ENCODE data around the gene TRABD2B.

Gene TRABD2B

DNA sequence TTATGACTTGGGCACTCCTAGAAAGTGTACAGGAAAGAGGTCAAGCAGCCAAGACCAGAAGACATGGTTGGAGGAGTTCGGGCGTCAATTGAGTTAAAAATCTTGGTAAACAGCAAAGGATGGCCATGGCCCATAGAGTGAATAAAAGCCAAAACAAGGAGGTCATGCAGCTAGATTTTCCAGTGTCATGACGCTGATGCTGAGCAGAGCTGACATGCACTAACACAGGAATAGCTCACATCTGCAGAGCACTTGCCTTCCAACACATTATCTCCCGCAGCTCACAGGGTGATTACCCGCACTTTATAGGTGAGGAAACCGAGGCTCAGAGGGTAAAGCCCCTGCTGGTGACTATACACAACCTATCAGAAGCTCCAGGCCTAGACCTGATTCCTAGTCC lies 49.7 kb downstream of the TRABD2B start:
- Mint-ChIP-seq H3K36me3 (ENCODE audit: low read depth) (no peaks in the 10 kb centered on the region), H3K4me3 (no peak overlapping the region), H3K9me3 (no peaks in the 10 kb centered on the region), H3K27me3 (peaks cover 3% of the 10 kb centered on the region), H3K4me1 (ENCODE audit: low read depth) (no peaks in the 10 kb centered on the region), H3K27ac (no peak overlapping the region)

DNA sequence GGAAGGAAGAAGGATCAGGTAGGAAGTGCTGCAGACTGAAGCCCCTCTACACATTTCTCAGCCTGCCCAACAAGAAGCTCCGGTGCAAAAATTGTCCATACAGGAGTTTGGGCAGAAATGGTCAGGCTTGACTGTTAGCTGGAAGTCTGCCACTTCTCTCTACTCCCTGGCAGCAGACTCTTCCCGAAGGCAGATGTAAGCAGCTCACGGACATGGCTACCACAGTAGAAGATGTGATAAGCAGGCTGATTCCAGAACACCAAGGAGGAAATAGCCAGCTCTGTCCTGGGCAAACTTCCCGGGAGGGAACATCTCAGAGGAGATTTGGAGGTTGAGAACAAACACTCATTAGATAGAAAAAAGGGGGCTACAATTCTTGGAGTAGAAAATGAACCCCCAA lies 52.6 kb downstream of the TRABD2B start:
- no peak overlapping the region for H3K27ac Mint-ChIP-seq
- no peaks in the 10 kb centered on the region for H3K36me3 Mint-ChIP-seq (ENCODE audit: low read depth)
- peaks cover 4% of the 10 kb centered on the region for H3K27me3 Mint-ChIP-seq

DNA sequence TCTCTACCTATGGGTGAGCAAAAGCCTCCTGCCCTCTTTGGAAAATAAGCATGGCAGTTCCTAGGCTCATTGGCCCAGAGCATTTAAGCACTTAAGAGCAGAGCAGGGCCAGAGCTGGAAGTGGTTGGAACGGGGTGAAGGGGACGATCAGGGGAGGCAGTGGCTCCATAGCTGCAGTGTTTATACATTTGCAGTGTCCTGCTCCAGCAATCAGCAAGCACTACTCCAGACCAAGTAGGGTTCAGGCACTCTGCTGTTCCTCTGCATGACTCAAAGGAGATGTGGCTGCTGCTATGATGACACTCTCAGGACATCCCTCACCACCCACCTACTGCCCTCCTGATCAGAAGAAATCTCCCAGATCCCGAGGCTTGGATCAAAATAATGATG lies 55.0 kb downstream of the TRABD2B start:
- peaks cover 10% of the 10 kb centered on the region for H3K27me3 Mint-ChIP-seq
- H3K27ac Mint-ChIP-seq, result no peak overlapping the region
- H3K4me3 Mint-ChIP-seq, result no peak overlapping the region
- no peaks in the 10 kb centered on the region for H3K9me3 Mint-ChIP-seq
- H3K36me3 Mint-ChIP-seq (ENCODE audit: low read depth), result no peaks in the 10 kb centered on the region
- no peaks in the 10 kb centered on the region for H3K4me1 Mint-ChIP-seq (ENCODE audit: low read depth)

More for the DNA sequence above, 52.6 kb downstream of the TRABD2B start:
- Mint-ChIP-seq H3K4me3 (no peak overlapping the region), H3K4me1 (ENCODE audit: low read depth) (no peaks in the 10 kb centered on the region), H3K9me3 (no peaks in the 10 kb centered on the region)

DNA sequence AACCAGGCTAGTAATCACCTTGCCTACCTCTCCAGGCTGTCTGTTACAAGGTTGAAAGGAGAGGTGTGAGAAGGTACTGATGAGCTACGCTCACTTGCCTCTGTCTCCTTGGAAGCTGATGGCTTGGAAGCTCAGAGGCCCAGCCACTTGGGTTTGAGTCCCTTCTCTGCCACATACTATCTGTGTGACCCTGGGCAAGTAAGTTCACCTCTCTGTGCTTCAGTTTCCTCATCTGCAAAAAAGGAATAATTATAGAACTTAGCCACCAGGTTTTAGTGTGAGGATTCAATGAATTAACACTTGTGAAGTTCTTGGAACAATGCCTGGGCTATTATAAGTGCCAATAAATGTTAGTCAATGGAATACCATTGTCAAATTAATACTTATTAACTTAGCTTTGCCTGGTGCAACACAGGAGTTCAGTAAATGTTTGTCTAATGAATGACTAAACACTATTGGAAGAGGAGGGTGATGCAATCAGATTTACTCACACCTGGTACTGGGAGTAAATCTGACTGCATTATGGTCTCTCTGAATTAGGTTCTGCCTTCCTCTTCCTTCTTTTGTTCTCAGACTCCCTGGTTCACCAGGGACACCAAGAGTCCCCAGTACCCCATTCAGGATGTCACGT lies 55.5 kb downstream of the TRABD2B start:
- Mint-ChIP-seq H3K36me3 (ENCODE audit: low read depth) (no peaks in the 10 kb centered on the region), H3K27me3 (peaks cover 10% of the 10 kb centered on the region), H3K4me1 (ENCODE audit: low read depth) (no peaks in the 10 kb centered on the region), H3K9me3 (no peaks in the 10 kb centered on the region), H3K4me3 (no peak overlapping the region), H3K27ac (no peak overlapping the region)

DNA sequence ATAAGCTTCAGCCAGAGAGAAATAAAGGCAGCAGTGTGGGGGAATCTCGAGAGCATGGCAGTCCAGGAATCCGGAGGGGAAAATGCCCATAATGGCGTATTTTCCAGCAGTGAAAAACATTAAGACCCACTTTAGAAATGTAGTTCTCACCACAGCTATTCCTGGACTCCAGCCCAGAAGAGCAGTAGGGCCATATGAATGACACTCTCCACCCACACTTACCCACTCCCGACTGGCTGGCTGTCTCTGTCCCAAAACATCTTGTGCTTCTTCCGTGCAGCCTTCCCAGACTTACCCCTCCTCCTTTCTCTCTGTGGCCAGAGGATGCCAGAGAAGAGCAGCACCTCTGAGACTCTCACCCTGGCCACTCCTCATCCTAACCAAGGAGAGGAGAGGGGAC lies 56.4 kb downstream of the TRABD2B start:
- Mint-ChIP-seq H3K27ac (no peak overlapping the region), H3K36me3 (ENCODE audit: low read depth) (no peaks in the 10 kb centered on the region), H3K27me3 (peaks cover 10% of the 10 kb centered on the region), H3K4me3 (no peak overlapping the region), H3K4me1 (ENCODE audit: low read depth) (no peaks in the 10 kb centered on the region), H3K9me3 (no peaks in the 10 kb centered on the region)

DNA sequence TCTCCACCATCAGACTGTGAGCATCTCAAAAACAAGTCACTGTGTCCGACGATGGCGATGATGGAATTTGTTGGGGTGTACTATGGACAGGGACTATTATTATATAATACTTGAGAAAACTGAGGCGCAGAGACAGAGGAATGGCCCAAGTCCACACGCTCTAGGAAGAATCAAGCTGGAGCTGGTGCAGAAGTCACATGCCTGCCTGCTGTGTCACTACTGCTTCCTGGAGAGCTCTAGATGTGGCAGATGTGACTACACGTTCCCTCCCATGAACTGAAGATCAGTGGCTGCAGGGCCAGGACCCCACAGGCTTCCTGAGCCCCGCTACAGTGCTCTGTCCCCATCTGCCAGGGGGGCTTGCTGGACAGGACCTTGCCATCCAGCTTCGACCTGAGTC lies 56.9 kb downstream of the TRABD2B start:
- Mint-ChIP-seq H3K4me1 (ENCODE audit: low read depth) (no peaks in the 10 kb centered on the region), H3K9me3 (no peaks in the 10 kb centered on the region), H3K27me3 (peaks cover 10% of the 10 kb centered on the region), H3K36me3 (ENCODE audit: low read depth) (no peaks in the 10 kb centered on the region), H3K27ac (no peak overlapping the region), H3K4me3 (no peak overlapping the region)

DNA sequence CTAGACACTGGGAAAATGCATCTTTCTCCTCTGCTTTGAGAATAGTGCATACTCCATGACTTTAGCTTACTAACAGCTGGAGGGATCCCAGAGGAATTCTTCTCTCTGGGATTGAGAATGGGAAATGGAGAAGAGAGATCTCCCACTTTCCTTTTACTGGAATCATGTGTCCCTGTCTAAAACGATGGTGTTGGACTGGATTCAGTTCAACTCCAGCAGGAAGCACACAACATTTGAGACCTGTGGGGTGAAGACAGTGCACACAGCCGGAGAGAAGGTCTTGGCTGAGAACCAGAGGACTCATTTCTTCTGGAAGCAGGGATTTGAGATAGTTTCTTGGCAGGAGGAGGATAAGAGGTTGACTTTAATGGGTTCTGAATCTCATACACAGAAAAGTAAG lies 58.7 kb downstream of the TRABD2B start:
- Mint-ChIP-seq H3K36me3 (ENCODE audit: low read depth) (no peaks in the 10 kb centered on the region), H3K4me1 (ENCODE audit: low read depth) (no peaks in the 10 kb centered on the region), H3K27me3 (peaks cover 10% of the 10 kb centered on the region), H3K9me3 (no peaks in the 10 kb centered on the region), H3K27ac (no peak overlapping the region), H3K4me3 (no peak overlapping the region)

DNA sequence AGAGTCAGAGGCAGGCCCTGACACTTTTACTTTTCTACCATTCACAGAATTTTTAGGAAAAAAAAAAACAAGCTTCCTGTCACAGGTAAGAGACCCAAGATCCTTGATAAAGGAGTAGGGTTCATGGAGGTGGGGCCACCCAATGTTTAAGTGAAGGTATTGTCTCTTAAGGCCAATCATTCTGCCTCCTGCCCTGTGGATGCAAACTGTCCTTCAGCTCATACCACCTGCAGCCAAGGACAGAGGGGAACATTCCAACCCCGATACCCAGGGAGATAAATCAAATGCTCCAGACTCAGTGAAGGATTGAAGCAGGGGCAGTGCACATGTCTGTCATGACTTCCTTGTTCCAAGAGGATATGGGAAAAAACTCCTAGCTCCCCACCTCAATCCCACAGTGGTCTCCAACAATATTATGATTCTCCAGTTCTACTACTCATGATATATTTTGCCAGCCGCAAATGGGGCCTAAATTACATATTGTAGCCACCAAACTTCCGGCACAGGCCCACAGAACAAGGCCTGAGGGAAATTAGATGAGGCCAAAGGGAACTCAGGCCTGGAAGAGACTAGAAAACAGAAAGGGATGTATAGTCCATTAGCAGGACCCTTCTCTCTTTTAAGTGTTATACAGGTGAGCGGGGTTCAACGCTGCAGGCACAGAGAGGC lies 59.5 kb downstream of the TRABD2B start:
- Mint-ChIP-seq H3K4me1 (ENCODE audit: low read depth) (no peaks in the 10 kb centered on the region), H3K27ac (no peak overlapping the region), H3K36me3 (ENCODE audit: low read depth) (no peaks in the 10 kb centered on the region), H3K27me3 (peaks cover 10% of the 10 kb centered on the region), H3K4me3 (no peak overlapping the region), H3K9me3 (no peaks in the 10 kb centered on the region)

DNA sequence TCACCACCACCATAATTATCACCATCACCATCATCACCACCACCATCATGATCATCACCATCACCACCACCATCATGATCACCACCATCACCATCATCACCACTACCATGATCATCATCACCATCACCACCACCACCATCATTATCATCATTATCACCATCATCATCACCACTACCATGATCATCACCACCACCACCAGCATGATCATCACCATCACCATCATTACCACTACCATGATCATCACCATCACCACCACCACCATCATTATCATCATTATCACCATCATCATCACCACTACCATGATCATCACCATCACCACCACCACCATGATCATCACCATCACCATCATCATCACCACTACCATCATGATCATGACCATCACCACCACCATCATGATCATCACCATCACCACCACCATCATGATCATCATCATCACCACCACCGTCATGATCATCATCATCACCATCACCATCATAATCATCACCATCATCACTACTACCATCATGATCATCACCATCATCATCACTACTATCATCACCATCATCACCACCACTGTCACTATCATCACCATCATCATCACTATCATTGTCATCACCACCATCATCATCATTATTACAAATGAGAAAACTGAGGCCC lies 60.2 kb downstream of the TRABD2B start:
- no peak overlapping the region for H3K4me3 Mint-ChIP-seq
- no peaks in the 10 kb centered on the region for H3K4me1 Mint-ChIP-seq (ENCODE audit: low read depth)
- no peaks in the 10 kb centered on the region for H3K36me3 Mint-ChIP-seq (ENCODE audit: low read depth)
- no peaks in the 10 kb centered on the region for H3K9me3 Mint-ChIP-seq
- no peak overlapping the region for H3K27ac Mint-ChIP-seq
- peaks cover 13% of the 10 kb centered on the region for H3K27me3 Mint-ChIP-seq

DNA sequence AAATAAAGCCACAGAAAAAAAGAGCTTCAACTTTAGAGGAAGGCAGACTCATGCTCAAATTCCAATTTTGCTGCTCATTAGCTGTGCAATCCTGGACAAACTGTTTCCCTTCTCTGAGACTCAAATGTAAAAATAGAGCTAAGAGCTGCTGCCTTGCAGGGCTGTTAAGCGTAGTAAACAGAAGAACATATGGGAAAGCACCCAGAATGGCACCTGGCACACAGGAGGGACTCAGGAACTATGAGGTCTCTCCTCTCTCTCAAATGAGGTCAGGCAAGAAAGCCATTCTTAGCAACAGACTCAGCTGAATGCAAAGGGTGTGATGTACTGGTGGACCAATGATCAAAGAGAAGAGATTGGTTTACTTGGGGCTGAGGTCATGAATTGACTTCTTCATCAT lies 61.3 kb downstream of the TRABD2B start:
- Mint-ChIP-seq H3K27ac (no peak overlapping the region), H3K4me1 (ENCODE audit: low read depth) (no peaks in the 10 kb centered on the region), H3K4me3 (no peak overlapping the region), H3K9me3 (no peaks in the 10 kb centered on the region), H3K36me3 (ENCODE audit: low read depth) (no peaks in the 10 kb centered on the region), H3K27me3 (peaks cover 9% of the 10 kb centered on the region)

DNA sequence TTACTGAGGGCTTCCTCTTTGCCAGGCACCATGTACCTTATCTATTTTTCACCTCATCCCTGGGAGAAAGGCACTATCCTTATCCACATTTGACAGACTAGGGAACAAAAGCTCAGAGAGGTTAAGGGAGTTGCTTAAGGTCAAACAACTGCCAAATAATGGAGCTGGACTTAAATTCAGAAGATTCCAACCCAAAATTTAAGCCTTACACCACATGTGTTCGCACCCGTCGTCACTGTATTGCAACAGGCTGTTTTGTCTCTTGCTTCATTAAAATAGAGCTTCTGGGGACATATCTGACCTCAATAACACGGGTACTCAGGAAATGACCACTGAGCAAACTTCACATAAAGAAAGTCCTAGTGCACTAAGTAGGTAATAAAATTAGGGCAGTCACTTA lies 62.0 kb downstream of the TRABD2B start:
- Mint-ChIP-seq H3K9me3 (no peaks in the 10 kb centered on the region), H3K36me3 (ENCODE audit: low read depth) (no peaks in the 10 kb centered on the region), H3K27ac (no peak overlapping the region), H3K27me3 (peaks cover 9% of the 10 kb centered on the region), H3K4me3 (no peak overlapping the region), H3K4me1 (ENCODE audit: low read depth) (no peaks in the 10 kb centered on the region)

DNA sequence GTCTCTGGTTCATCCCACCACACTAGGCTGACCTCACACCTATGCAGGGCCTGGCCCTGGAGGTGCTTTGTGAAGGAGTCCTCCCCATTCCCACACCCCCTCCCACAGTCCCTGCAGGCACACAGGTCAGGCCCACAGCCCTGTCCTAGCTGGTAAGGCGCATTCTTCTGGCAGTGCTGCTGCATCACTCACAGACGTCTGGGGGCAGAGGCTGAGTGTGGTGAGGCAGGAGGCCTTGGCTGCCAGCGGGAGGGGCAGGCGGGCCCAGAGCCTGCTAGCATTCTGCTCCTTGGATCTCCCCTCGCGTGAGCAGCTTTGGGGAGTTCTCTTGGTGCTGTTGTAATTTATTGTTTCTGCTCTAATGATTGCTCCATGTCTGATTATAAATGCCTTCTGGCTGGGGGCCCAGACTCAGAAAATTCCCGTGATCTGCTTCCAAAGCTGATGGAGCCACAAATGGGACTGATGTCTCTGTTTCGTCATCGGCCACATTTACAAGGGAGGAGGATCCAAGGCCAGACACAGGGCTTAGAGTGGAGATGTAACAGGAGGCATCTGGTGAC lies 62.9 kb downstream of the TRABD2B start:
- Mint-ChIP-seq H3K27ac (no peak overlapping the region), H3K36me3 (ENCODE audit: low read depth) (no peaks in the 10 kb centered on the region), H3K4me1 (ENCODE audit: low read depth) (no peaks in the 10 kb centered on the region), H3K9me3 (no peaks in the 10 kb centered on the region), H3K4me3 (no peak overlapping the region), H3K27me3 (peaks cover 9% of the 10 kb centered on the region)

DNA sequence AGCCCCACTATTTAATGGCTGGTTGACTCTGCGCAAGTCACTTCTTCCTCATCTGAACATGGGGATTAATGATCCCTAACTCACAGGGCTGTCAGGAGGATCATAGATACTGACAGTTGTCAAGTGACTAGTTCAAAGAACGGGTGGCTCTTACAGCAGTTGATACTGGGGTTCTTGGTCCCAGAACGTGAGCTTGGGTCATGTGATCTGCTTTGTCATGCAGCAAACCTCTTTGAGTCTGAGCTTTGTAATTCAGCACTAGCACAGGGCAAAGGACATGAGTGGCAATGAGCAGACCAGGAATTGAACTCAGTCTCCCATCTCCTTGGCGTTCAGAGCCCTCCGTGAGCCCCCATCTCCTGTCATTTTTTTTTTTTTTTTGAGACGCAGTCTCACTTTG lies 64.4 kb downstream of the TRABD2B start:
- H3K27ac Mint-ChIP-seq, result no peak overlapping the region
- no peaks in the 10 kb centered on the region for H3K36me3 Mint-ChIP-seq (ENCODE audit: low read depth)
- H3K4me1 Mint-ChIP-seq (ENCODE audit: low read depth), result no peaks in the 10 kb centered on the region
- H3K27me3 Mint-ChIP-seq, result peaks cover 4% of the 10 kb centered on the region
- no peaks in the 10 kb centered on the region for H3K9me3 Mint-ChIP-seq
- H3K4me3 Mint-ChIP-seq, result no peak overlapping the region

DNA sequence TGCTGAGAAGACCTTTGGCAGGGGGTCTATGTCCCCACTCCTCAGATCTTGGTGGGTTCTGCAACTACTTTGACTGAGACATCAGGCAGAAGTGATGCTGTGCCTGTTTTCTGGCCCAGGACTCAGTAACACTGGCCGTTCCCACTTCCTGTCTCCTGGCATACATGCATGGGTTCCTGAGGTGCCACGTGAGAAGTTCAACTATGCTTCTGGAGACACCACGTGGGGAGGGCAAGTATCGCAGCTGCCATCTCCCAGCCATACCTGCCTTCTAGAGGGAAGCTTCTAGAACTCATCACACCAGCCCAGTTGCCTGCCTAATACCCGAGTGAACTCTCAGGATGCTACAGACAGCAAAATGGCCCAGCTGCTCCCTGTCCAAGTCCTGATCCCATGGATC lies 65.8 kb downstream of the TRABD2B start:
- Mint-ChIP-seq H3K4me1 (ENCODE audit: low read depth) (no peaks in the 10 kb centered on the region), H3K4me3 (no peak overlapping the region), H3K9me3 (no peaks in the 10 kb centered on the region), H3K27me3 (peaks cover 4% of the 10 kb centered on the region), H3K27ac (no peak overlapping the region), H3K36me3 (ENCODE audit: low read depth) (no peaks in the 10 kb centered on the region)

DNA sequence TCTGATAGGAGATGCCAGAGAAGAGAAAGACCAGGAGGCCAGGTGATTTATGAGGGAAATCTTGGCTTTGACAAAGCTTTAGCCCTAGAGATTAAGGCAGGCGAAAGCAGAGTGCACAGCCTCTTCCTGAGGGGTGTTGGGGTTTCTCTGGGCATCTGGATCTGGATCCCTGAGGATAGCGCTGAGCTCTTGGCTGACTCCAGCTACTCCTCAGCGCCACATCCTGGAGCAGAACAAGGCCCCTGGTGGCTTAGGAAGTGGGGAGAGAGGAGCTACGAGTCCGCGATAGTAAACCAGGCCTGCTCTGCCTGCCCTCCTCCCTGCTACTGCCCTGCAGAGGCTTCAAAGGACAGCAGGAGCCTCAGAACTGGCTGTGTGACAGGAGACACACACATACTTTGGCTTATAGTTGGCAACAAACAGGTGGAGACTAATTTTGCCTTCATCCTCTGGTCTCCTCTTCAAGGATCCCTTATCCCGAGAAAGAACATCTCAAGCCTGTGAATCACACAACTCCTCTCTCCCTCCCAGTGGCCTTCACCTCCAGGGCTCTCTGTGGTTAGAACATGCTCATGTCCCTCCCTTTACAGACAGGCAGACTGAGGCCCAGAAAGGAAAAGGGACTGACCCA lies 66.9 kb downstream of the TRABD2B start:
- H3K27ac Mint-ChIP-seq, result no peak overlapping the region
- H3K27me3 Mint-ChIP-seq, result peaks cover 7% of the 10 kb centered on the region

More for the DNA sequence above, 66.9 kb downstream of the TRABD2B start:
- no peaks in the 10 kb centered on the region for H3K9me3 Mint-ChIP-seq
- no peaks in the 10 kb centered on the region for H3K4me1 Mint-ChIP-seq (ENCODE audit: low read depth)
- H3K36me3 Mint-ChIP-seq (ENCODE audit: low read depth), result no peaks in the 10 kb centered on the region
- H3K4me3 Mint-ChIP-seq, result no peak overlapping the region
